Superior temporal gyrus (tissue), 1 donor: Measurements from ENCODE around the gene LMCD1.

Source experiments
- DNase-seq: peaks from one replicate; pipeline ENCODE4 v3.0.0-alpha.2; 2016; ENCODE audit errors: extremely low spot score

The LMCD1 gene, protein sequence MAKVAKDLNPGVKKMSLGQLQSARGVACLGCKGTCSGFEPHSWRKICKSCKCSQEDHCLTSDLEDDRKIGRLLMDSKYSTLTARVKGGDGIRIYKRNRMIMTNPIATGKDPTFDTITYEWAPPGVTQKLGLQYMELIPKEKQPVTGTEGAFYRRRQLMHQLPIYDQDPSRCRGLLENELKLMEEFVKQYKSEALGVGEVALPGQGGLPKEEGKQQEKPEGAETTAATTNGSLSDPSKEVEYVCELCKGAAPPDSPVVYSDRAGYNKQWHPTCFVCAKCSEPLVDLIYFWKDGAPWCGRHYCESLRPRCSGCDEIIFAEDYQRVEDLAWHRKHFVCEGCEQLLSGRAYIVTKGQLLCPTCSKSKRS

DNA sequence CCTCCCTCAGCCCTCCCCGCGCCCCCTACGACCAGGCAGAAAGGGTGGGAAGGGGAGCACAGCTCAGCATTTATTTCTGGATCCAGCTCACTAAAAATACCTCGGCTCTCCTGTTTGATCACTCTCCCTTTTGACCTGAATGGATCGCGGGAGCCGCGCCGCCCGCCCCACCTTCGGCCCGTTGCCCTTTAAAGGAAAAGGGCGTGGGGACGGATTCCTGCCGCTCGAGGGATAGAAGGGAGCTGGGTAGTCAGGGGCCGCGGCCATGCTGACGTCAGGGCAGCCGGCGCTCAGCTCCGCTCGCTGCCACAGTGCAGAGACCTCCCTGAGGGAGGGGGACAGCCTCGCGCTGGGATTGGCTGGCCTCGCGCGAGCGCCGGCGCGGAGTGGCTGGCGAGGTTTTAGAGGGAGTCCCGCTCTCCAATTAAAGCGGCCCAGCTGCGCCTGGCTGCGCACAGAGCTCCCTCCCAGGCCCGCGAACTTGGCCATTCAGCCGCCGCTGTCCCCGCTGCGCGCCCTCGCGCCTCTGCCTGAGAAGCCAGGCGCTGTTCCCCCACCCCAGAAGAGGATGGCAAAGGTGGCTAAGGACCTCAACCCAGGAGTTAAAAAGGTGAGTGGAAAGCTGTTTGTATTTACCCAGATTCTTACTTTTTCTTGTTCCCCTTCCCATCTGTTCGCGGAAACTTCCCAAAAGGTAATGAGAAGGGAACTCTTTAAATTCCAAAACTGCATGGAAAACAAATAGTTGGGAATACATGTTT is at the start of gene LMCD1:
TSS of gene LMCD1 (plus strand) at position 453 of the 761 bp plus-strand sequence. CDS start at position 569, 116 bp downstream.
- peak; percentile 97 for DNase-seq

DNA sequence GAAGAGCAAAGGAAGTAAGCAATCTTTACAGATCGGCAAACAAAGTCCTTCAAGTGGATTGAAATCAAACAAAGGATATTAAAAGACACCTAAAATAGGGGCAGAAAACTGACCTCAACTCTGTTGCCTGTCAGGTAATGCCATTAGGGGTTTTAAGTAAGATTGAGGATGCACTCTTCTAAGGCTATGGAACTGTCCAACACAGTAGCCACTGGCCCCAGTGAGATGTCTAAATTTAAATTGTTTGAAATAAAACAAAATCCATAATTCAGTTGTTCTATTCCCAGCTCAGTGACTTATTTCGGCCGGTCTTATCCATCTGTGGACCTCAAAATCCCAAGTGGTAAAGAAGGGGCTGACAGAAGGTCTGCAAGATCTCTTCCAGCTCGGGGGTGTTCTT is 49.5 kb upstream of the LMCD1 start:
- no peak for DNase-seq

GRCh38 chr3:8453153-8453552 is 48.5 kb upstream of the LMCD1 start:
- no peak for DNase-seq

GRCh38 chr3:8455526-8456411 is 45.9 kb upstream of the LMCD1 start:
- DNase-seq = no peak

- no peak for DNase-seq
Measured at GRCh38 chr3:8456412-8456811, 45.2 kb upstream of the LMCD1 start.

GRCh38 chr3:8457039-8457438 is 44.6 kb upstream of the LMCD1 start:
- DNase-seq = no peak

- no peak for DNase-seq
Measured at GRCh38 chr3:8458238-8458661, 43.4 kb upstream of the LMCD1 start.

DNA sequence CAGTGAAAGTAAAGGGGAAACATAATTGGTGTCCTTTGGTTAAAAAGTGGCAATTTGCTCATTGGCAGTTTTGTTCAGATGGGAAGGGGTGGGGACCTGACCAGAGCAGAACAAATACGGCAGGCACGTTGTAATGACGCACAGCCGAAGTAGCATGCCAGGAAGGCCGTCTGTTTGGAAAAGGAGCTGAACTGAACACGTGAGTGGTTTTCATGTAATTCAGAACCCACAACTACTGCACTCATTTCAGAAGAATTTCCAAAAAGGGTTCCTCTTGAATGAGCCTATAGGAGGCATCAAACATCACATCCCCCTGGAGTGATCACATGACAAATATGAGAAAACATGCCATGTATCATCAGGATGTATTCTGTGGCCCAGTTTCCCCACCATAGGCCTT is 42.9 kb upstream of the LMCD1 start:
- DNase-seq = no peak

- DNase-seq = no peak
Measured at GRCh38 chr3:8460050-8460708, 41.4 kb upstream of the LMCD1 start.

- DNase-seq = no peak
Measured at GRCh38 chr3:8460815-8461456, 40.7 kb upstream of the LMCD1 start.

GRCh38 chr3:8464668-8465067 is 37.0 kb upstream of the LMCD1 start:
- DNase-seq = peak; percentile 70

DNA sequence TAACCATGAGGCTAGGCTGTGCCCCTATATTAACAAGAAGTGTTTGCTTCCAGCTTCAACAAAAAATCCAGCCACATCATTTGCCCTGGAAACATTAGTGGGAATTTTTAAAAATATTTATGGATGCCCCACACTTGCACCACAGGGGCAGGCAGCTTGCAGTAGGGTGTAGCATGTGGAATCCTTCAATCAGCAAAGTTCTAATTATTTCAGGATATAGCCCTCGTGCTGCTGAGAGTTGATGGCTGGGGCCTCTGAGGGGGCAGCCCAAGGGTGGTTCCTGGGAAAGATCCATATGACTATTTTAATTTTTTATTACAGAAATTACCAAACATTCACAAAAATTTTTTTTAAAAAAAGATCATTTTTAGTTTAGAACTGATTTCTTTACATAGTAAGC is 35.1 kb upstream of the LMCD1 start:
- DNase-seq = no peak

GRCh38 chr3:8470801-8471200 is 30.8 kb upstream of the LMCD1 start:
- no peak for DNase-seq

- DNase-seq = no peak
Measured at GRCh38 chr3:8472549-8472948, 29.1 kb upstream of the LMCD1 start.

DNA sequence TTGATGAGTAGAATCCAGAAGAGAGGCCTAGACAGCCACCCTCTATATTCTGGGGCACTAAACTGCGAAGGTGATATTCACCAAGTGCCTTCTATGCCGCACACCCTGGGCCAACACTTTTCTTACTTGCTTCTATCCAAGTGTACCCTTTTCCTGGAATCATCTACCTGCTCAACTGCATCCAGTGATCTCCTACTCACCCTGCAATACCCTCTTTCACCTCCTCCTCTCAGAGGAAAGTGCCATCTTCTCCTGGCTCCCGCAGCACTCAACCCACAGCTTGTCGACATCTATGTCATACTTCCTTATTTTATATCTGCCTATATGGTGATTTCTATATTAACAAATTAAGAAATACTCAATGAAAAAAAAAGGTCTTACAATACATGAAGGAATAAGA is 28.6 kb upstream of the LMCD1 start:
- DNase-seq = no peak

DNA sequence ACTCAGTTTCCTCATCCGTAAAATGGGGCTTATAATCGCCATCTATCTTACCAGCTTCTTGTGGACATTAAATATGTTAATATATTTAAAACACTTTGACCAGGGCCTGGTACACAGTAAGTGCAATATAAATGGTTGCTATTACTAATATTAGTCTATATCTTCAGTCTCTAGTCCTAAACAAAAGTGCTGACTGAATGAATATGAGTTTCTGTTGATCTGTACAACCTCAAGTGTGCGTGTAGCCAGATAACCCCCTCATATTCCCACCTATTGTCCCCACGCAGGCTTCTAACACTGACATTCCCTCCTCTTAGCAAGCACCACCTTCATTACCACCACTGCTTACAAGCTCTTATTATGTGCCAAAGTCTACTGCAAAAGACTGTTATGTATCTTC is 27.6 kb upstream of the LMCD1 start:
- no peak for DNase-seq

- no peak for DNase-seq
Measured at GRCh38 chr3:8474991-8475390, 26.6 kb upstream of the LMCD1 start.

DNA sequence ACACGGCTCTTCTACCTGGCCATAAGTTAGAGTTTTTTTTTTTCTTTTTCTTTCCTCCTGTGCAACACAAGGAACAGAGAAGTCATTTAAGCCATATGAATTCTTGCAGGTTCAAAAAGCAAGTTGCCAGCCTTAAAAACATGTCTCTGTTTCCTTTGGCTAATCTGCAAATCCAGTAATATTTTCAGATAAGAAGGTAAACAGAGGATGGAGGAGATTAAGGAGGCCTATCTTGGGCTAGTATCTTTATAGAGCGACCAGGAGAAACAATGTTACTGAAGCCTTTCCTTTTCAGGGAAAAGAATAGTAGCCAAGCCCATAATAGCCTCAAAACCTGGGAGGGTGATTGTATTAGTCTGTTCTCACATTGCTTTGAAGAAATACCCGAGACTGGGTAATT is 20.9 kb upstream of the LMCD1 start:
- no peak for DNase-seq

GRCh38 chr3:8481380-8481779 is 20.2 kb upstream of the LMCD1 start:
- no peak for DNase-seq

DNA sequence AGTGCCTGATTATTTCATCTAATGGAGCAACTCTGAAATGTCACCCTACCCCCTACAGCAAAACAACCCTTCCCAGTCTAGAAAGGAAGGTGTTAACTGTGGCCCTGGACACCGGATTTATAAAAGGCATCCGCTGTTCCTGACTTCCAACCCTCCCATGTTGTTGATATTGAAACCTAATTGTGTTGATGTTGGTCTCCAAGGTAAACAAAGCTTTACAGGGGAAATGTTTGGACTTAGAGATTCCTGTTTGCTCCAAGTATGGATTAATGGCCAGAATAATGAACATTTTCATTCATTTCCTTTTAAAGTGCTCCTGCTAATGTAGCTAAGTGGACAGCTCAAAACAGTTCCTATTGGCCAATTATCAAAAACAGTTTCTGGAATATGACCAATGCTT is 19.4 kb upstream of the LMCD1 start:
- no peak for DNase-seq
